ENCODE results near the gene SERF2.
A peak's percentile ranks its signal among the peaks of the same experiment; 100 is the strongest.
"Not testable (repeated sequence)": the region's sequence is repeated elsewhere in the genome, so short reads cannot be mapped to it uniquely, and the experiment has no call there.

The SERF2 gene

GRCh38 chr15:43791993-43792760 is at the start of gene SERF2:
TSS of gene SERF2 (plus strand) at chr15:43792320. CDS start at chr15:43792377, 57 bp downstream.
- peak; percentile 94 for DNase-seq (ENCODE audit: low spot score)
- no peak for TF ChIP-seq CTCF (IDR thresholded peaks at IDR 0.05; ENCODE audit: extremely low read depth, missing control alignments)

GRCh38 chr15:43746245-43746902 is 45.7 kb upstream of the SERF2 start, which contains the start of gene PDIA3:
TSS of gene PDIA3 (plus strand) at chr15:43746438. CDS start at chr15:43746540, 102 bp downstream.
- DNase-seq (ENCODE audit: low spot score) = peak; percentile 95

GRCh38 chr15:43746903-43747309 is 45.2 kb upstream of the SERF2 start:
- DNase-seq (ENCODE audit: low spot score) = not testable (repeated sequence)

GRCh38 chr15:43748376-43748775 is 43.7 kb upstream of the SERF2 start:
- no peak for DNase-seq (ENCODE audit: low spot score)
- TF ChIP-seq CTCF (IDR thresholded peaks at IDR 0.05; ENCODE audit: extremely low read depth, missing control alignments) = no peak

GRCh38 chr15:43749690-43750345 is 42.3 kb upstream of the SERF2 start:
- no peak for TF ChIP-seq CTCF (IDR thresholded peaks at IDR 0.05; ENCODE audit: extremely low read depth, missing control alignments)
- peak; percentile 74 for DNase-seq (ENCODE audit: low spot score)

GRCh38 chr15:43751885-43752284 is 40.2 kb upstream of the SERF2 start:
- TF ChIP-seq CTCF (IDR thresholded peaks at IDR 0.05; ENCODE audit: extremely low read depth, missing control alignments) = no peak
- no peak for DNase-seq (ENCODE audit: low spot score)

- TF ChIP-seq CTCF (IDR thresholded peaks at IDR 0.05; ENCODE audit: extremely low read depth, missing control alignments) = no peak
- DNase-seq (ENCODE audit: low spot score) = no peak
Measured at GRCh38 chr15:43762824-43763223, 29.3 kb upstream of the SERF2 start.

- DNase-seq (ENCODE audit: low spot score) = no peak
- TF ChIP-seq CTCF (IDR thresholded peaks at IDR 0.05; ENCODE audit: extremely low read depth, missing control alignments) = no peak
Measured at GRCh38 chr15:43763819-43764446, 28.2 kb upstream of the SERF2 start.

All from GM20000 (cell line).